T-helper 9 cell (primary cell): Measurements from ENCODE around the gene BOLL.
"Not testable (repeated sequence)": the region's sequence is repeated elsewhere in the genome, so short reads cannot be mapped to it uniquely, and the experiment has no call there.

Source experiments
- DNase-seq: peaks from one replicate; pipeline ENCODE4 v3.0.0-alpha.2; 2020

Gene BOLL

DNA sequence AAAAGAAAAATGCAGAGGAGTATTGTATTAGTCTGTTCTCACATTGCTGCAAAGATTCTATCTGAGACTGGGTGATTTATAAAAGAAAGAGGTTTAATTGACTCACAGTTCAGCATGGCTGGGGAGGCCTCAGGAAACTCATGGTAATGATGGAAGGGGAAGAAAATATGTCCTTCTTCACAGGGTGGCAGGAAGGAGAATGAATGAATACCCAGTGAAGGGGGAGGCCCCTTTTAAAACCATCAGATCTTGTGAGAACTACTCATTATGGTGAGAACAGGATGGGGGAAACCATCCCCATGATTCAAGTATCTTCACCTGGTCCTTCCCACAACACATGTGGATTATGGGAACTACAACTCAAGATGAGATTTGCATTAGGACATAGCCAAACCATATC lies 10.2 kb upstream of the BOLL start:
- DNase-seq = no peak

GRCh38 chr2:197793456-197793855 lies 8.3 kb upstream of the BOLL start:
- DNase-seq = no peak

DNA sequence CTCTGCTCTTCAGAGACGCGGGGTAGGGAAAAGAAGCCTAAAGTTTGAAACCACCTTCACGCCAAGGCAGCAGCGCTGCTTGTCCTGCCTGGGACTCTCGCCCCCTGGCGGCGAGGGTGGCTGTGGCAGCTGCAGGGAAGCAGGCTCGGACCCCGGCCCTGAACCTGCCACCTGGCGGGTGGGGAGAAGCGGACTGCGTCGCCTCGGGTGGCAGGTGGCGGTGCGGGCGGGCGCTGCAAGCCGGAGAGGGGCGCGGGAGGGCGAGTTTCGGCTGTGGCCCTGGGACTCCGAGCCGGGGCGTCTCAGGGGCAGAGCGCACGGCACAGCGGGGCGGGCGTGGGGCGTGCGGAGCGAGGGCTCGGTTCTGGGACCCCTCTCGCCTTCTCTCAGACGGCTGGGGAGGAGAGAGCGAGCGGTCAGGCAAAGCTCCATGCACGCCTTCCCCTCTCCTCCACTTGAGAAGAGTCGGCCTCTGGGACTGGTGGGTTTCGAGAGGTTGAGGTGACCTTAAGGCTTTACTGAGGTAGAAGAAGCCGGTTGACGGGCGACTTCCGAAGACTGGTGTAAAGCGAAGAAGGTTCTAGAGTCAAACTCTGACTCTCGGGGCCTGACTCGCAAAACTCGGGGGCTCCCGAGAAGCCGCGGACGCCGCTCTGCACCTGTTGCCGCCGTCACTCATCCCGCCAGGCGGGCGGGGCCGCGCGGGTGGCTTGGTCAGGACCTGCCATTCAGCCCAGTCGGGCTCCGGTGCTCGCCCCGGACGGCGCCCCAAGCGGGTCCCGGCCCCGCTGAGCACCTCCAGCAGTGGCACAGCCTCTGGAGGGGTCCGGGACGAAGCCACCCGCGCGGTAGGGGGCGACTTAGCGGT lies 1.1 kb upstream of the BOLL start:
- peak; percentile 45 for DNase-seq

DNA sequence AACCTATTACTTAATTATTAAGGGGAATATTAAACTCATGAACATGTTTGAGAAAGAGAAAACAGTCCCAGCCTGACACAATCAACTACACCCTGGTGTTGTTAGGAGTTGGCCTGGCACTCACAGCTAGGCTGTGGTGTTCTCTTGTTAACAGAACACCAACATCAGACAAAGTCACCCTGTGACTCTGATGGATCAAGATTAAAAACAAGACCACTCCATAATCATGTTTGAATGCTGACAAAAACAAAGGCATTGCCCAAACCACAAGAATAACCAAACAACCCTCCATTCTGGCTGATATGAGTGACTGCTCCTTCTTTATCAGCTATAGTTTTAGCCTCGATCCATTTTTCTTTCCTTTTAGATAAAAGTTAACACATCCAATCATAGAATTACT lies 3.0 kb downstream of the BOLL start:
- no peak for DNase-seq

- DNase-seq = no peak
Measured at GRCh38 chr2:197779261-197779660, 5.9 kb downstream of the BOLL start.

GRCh38 chr2:197777823-197778407 lies 7.2 kb downstream of the BOLL start:
- no peak for DNase-seq

DNA sequence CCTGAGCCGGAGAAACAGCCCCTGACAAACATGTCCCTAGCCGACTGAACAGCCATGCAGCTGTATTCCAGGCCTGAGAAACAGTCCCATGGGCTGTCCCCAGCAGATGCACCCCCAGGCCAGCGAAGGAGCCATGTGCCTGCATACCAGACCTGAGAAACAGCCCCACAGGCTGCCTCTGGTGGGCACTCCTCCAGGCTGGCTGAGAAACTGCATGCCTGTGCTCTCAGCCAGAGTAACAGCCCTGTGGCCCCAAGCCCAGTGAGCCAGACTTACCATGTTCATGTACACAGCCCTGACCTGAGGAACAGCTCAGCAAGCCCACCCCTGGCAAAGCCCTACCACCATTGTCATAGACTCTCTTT lies 24.8 kb downstream of the BOLL start:
- no peak for DNase-seq

GRCh38 chr2:197759625-197760292 lies 25.4 kb downstream of the BOLL start:
- no peak for DNase-seq

GRCh38 chr2:197759013-197759412 lies 26.1 kb downstream of the BOLL start:
- DNase-seq = no peak

- no peak for DNase-seq
Measured at GRCh38 chr2:197740200-197740599, 44.9 kb downstream of the BOLL start.

DNA sequence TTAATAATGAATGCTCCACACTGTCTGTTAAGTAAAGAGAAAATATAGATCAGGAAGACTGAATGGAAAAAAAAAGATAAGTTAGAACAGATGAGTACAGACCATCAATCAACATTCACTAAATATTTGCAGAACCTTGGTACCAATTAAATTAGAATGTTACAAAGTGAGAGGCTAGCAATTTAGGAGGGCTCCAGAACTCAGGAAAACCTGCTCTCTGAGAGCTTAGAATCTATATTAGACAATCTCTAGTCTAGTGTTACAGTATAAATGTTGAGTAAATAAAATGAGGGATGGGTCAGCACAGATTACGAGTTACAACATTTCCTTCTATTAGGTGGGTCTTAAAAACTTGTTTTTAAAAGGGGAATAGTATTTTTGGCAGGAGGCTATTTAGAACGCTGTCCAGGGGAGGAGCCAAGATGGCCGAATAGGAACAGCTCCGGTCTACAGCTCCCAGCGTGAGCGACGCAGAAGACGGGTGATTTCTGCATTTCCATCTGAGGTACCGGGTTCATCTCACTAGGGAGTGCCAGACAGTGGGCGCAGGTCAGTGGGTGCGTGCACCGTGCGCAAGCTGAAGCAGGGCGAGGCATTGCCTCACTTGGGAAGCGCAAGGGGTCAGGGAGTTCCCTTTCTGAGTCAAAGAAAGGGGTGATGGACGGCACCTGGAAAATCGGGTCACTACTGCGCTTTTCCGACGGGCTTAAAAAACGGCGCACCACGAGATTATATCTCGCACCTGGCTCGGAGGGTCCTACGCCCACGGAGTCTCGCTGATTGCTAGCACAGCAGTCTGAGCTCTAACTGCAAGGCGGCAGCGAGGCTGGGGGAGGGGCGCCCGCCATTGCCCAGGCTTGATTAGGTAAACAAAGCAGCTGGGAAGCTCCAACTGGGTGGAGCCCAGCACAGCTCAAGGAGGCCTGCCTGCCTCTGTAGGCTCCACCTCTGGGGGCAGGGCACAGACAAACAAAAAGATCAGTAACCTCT lies 56.3 kb downstream of the BOLL start:
- not testable (repeated sequence) for DNase-seq

GRCh38 chr2:197727011-197727410 lies 58.1 kb downstream of the BOLL start:
- no peak for DNase-seq

DNA sequence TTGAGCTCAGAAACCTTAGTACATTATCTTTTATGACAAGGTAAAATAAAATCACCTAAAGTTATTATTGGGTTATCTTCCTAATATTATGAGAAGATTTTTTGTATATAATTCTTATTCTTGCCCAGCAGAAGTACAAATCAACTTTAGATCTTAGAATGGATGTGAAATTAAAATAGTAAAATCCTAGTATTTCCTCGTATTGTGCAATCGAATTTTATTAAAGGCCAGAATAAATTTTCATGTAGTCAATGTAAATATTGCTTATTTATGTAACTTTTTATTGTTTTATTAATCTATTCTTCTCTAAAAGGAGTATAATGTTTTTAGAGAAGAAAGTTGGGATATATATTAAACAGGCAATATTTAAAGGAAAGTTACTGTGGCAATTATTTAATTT lies 67.3 kb downstream of the BOLL start:
- no peak for DNase-seq

- no peak for DNase-seq
Measured at GRCh38 chr2:197713271-197713670, 71.8 kb downstream of the BOLL start.

DNA sequence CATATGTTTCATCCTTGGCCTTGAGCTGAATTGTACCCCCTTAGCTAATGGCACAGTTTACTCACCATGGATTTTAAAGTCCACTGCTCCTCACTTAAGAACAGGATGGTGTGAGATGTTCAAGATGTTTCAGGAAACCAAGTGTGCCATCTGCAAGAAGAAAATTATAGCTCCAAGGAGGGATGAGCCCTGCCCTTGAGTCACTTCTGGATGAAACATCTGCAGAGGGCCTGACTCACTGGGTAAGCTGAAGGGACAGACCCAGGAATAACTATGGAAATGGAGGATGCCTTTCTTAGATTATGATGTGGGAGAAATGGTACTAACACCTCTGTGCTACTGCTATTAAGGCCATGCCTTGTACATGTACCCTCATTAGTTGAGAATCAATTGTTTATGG lies 73.5 kb downstream of the BOLL start:
- DNase-seq = no peak

DNA sequence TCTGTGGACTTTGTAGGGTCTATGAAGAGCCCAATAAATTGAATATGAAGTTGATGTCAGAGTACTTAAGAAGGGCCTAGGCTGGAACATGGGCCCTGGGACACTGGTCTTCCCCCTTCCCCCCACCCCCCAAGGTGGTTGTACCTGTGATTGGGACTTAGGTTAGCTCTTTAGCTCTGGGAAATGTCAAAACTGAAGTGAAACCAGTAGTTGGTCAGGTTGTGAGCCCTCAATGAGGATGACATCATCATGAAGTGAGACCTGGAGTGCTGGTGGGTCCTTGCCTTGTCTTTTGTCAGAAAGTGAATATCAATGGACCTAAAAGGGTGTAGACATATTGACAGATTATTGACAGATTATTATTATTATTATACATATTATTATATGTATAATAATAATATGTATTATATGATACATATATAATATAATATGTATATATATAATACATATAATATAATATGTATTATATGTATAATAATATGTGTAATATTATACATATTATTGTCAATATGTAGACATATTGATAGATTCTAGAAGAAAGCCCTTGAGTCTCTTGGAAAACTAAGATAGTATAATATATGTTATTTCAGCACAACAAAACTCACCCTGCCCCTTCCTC lies 74.6 kb downstream of the BOLL start:
- no peak for DNase-seq

DNA sequence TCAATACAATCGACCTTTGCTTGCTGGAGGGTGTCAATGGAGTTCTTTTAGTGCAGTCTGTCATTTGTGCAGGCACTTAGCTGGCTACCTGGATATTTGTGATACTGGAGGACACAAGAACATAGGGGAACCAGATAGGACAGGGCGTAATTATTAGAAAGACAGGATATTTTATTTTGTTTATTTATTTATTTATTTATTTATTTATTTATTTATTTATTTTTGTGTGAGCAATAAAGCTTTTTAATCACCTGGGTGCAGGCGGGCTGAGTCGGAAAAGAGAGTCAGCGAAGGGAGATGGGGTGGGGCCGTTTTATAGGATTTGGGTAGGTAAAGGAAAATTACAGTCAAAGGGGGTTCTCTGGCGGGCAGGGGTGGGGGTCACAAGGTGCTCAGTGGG lies 76.0 kb downstream of the BOLL start:
- not testable (repeated sequence) for DNase-seq

GRCh38 chr2:197708331-197708730 lies 76.8 kb downstream of the BOLL start:
- no peak for DNase-seq

- DNase-seq = no peak
Measured at GRCh38 chr2:197707316-197708213, 77.6 kb downstream of the BOLL start.

DNA sequence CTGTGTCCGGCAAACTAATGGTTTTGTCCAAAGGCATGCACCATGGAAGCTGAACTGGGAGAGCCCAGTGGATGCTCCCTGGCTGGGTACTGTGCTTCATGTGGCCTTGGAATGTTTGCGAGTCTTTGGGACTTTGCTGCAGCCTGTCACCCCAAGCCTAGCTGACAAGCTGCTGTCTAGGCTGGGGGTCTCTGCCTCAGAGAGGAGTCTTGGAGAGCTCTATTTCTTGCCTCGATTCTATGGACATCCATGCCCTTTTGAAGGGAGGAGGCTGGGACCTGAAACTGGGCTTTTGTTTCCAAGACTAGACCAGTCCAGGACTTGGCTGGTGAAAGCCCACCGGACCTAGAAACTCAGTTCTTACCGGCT lies 78.3 kb downstream of the BOLL start:
- no peak for DNase-seq
